K562 (cell line): ENCODE results near the gene POLD1. TPM values are rescaled to one million over a fixed set of nuclear protein-coding genes. Genes with fewer than 3 reads are reported as not detected.

Experiments used
- ATAC-seq: fragments of 200-7000 bp; cut with Tn5 transposase; 3 replicates; pipeline ENCODE4 v1.9.1; 2020; ENCODE audit warnings: moderate library complexity
- BruUV-seq: library from RNA; stranded (reverse); fragments of 400-500 nt; replicated peaks from 2 replicates; lab custom pipeline; 2021; lab: Mats Ljungman, UMichigan
- CTCF ChIA-PET: fragments of 300-600 bp; formaldehyde crosslinking; extraction: SDS; loops from one replicate; lab custom pipeline; 2021; ENCODE audit warnings: low intra/inter-chr PET ratio; lab: Yijun Ruan, JAX
- POLR2A ChIA-PET: fragments of 300-600, 350-650 bp; sonication (Branson Sonifier 250); formaldehyde crosslinking; extraction: SDS; loops from one replicate; lab custom pipeline; 2021; ENCODE audit warnings: antibody characterized with exemption, inconsistent platforms; lab: Yijun Ruan, JAX
- DNase-seq, 4 experiments: peaks; one replicate each; pipeline versions ENCODE4 v3.0.0 to v3.0.0-alpha.2; 2011 to 2018; ENCODE audit warnings: low spot score in 3 of 4, mixed read lengths in 3 of 4; ENCODE audit errors: extremely low read depth in 1 of 4
- FAIRE-seq: peaks from 2 replicates; lab custom pipeline; 2011; peaks lifted over from hg19 to GRCh38; lab: Jason Lieb, UNC
- H2AFZ ChIP-seq: 2 replicates; pipeline ENCODE4 v1.6.0; 2011; ENCODE audit warnings: low read depth, low read length, control low read depth, inconsistent platforms
- H3K27ac ChIP-seq: fragments of 200-600 bp; 3 replicates; pipeline ENCODE4 v1.8.0; 2011; ENCODE audit warnings: low read depth, mild to moderate bottlenecking, control low read depth, inconsistent platforms, low read length, moderate library complexity, mixed read lengths; ENCODE audit errors: extremely low read depth
- H3K27me3 ChIP-seq, 2 experiments: fragments of 300-600 bp in 1 of 2; 2 replicates in 1 of 2; 3 replicates in 1 of 2; pipeline versions ENCODE4 v1.6.0 to v1.8.0; 2011; ENCODE audit warnings: inconsistent platforms in 2 of 2, low read length in 2 of 2, mild to moderate bottlenecking in 1 of 2, mixed read lengths in 1 of 2, moderate library complexity in 1 of 2; ENCODE audit not compliant: control insufficient read depth in 2 of 2, insufficient read depth in 2 of 2
- H3K36me3 ChIP-seq: fragments of 300-600 bp; 3 replicates; pipeline ENCODE4 v1.8.0; 2011; ENCODE audit warnings: mild to moderate bottlenecking, low read length, inconsistent platforms; ENCODE audit not compliant: control insufficient read depth, insufficient read depth
- H3K4me1 ChIP-seq, 2 experiments: fragments of 200-600 bp in 1 of 2; replicated peaks in 1 of 2; 2 replicates in 1 of 2; 3 replicates in 1 of 2; pipeline versions ENCODE4 v1.5.1 to v1.8.0; 2011; ENCODE audit warnings: inconsistent platforms in 2 of 2, low read length in 2 of 2, mild to moderate bottlenecking in 1 of 2, mixed read lengths in 1 of 2, moderate library complexity in 1 of 2; ENCODE audit not compliant: control insufficient read depth in 2 of 2, insufficient read depth in 2 of 2
- H3K4me2 ChIP-seq: 2 replicates; pipeline ENCODE4 v1.6.1; 2011; ENCODE audit warnings: low read length, control low read depth, inconsistent platforms, mixed read lengths; ENCODE audit not compliant: insufficient read depth
- H3K4me3 ChIP-seq: fragments of 200-600 bp; sonication (generic), shearing (Covaris generic); 2 replicates; pipeline ENCODE4 v1.5.1; 2016; ENCODE audit warnings: control low read depth, inconsistent platforms
- H3K79me2 ChIP-seq: fragments of 200-600 bp; 3 replicates; pipeline ENCODE4 v1.8.0; 2011; ENCODE audit warnings: low read length, inconsistent platforms; ENCODE audit not compliant: control insufficient read depth, insufficient read depth
- H3K9ac ChIP-seq, 2 experiments: 2 replicates each; pipeline versions ENCODE4 v1.6.0 to v1.6.1; 2011; ENCODE audit warnings: low read depth in 2 of 2, low read length in 2 of 2, control low read depth in 1 of 2, inconsistent platforms in 1 of 2, mild to moderate bottlenecking in 1 of 2, mixed read lengths in 1 of 2; ENCODE audit not compliant: insufficient read depth in 1 of 2
- H3K9me1 ChIP-seq: one replicate; pipeline ENCODE4 v1.6.0; 2011; ENCODE audit warnings: inconsistent platforms, mild to moderate bottlenecking, low read length, moderate library complexity; ENCODE audit not compliant: control insufficient read depth, insufficient read depth
- H3K9me3 ChIP-seq: replicated peaks from 2 replicates; pipeline ENCODE4 v1.5.1; 2011; ENCODE audit warnings: low read depth, low read length, inconsistent platforms; ENCODE audit not compliant: control insufficient read depth, insufficient read depth
- H4K20me1 ChIP-seq: replicated peaks from 2 replicates; pipeline ENCODE4 v1.6.1; 2011; ENCODE audit warnings: low read length, inconsistent platforms, mixed read lengths; ENCODE audit not compliant: control insufficient read depth, insufficient read depth
- DNMT1 ChIP-seq: fragments of 450-650 bp; IDR thresholded peaks from 2 replicates; pipeline ENCODE4 v1.6.1; 2016; ENCODE audit warnings: antibody characterized with exemption, mild to moderate bottlenecking
- ELF1 ChIP-seq: fragments of 200-800 bp; sonication (Bioruptor generic); IDR thresholded peaks from 2 replicates; pipeline ENCODE4 v1.6.1; 2016; ENCODE audit warnings: missing genetic modification characterization, missing compliant biosample characterization
- POLR2G ChIP-seq: fragments of 200-400 bp; formaldehyde crosslinking; IDR thresholded peaks from 2 replicates; pipeline ENCODE4 v1.6.1; 2017; ENCODE audit warnings: low read depth, mild to moderate bottlenecking, antibody characterized with exemption, low read length, moderate library complexity
- RBFOX2 ChIP-seq: fragments of 200-400 bp; formaldehyde crosslinking; IDR thresholded peaks from 2 replicates; pipeline ENCODE4 v1.6.1; 2017; ENCODE audit warnings: low read depth, mild to moderate bottlenecking, low read length, moderate library complexity
- ZSCAN29 ChIP-seq: fragments of 450-650 bp; IDR thresholded peaks from 2 replicates; pipeline ENCODE4 v1.6.1; 2017
- WGBS: fragments of 100-300 bp; shearing (Covaris generic); methylation state at CpG from one replicate; pipeline ENCODE4 v1.1.6; 2016; ENCODE audit warnings: low coverage, mixed read lengths; ENCODE audit not compliant: insufficient coverage; ENCODE audit errors: missing lambda C conversion rate; 5-methylcytosine and 5-hydroxymethylcytosine counted together
- in situ Hi-C: fragments of 300-500 bp; cut with MboI; formaldehyde crosslinking; loops from 4 replicates; pipeline ENCODE4 v1.15.0; 2018; ENCODE audit warnings: inconsistent platforms, mixed read lengths
- intact Hi-C: fragments of 100-400 bp; cut with micrococcal nuclease; formaldehyde crosslinking; loops from 2 replicates; pipeline ENCODE4 v1.14.2; 2022
- polyA plus RNA-seq, 8 experiments: library from polyadenylated mRNA; depleted of rRNA in 4 of 8; stranded (reverse) in 5 of 8; unstranded in 3 of 8; fragments of >200 nt; fragmentation: Nextera tagmentation in 2 of 8; fragmentation: Illumina TruSeq in 1 of 8; extraction: Ambion mirVana in 2 of 8; extraction: Trizol in 1 of 8; gene quantifications; 2 replicates each; pipeline versions ENCODE4 v1.2.1 to v1.2.3, GENCODE V29; 2011 to 2014; ENCODE audit warnings: inconsistent platforms in 1 of 8, missing spikeins in 1 of 8
- total RNA-seq, 7 experiments: library from RNA; depleted of rRNA in 6 of 7; stranded (reverse); fragments of >200 nt in 6 of 7; fragmentation: Illumina TruSeq in 2 of 7; extraction: Trizol in 2 of 7; gene quantifications; 2 replicates each; pipeline versions ENCODE4 v1.2.1 to v1.2.3, GENCODE V29; 2011 to 2021; ENCODE audit warnings: low replicate concordance in 1 of 7
- TF ChIP-seq, protein P1 (sequence below): fragments of 450-650 bp; formaldehyde crosslinking; IDR thresholded peaks from 2 replicates; pipeline ENCODE4 v1.4.0; 2020; ENCODE audit warnings: mild to moderate bottlenecking, moderate library complexity
- TF ChIP-seq, protein P2 (sequence below): fragments of 450-650 bp; formaldehyde crosslinking; IDR thresholded peaks from 2 replicates; pipeline ENCODE4 v1.4.0; 2022; ENCODE audit warnings: mild to moderate bottlenecking, moderate library complexity
- TF ChIP-seq, protein P3 (sequence below): sonication (generic); formaldehyde crosslinking; IDR thresholded peaks from 2 replicates; pipeline ENCODE4 v1.8.0; 2022; ENCODE audit warnings: mild to moderate bottlenecking, missing genetic modification reagents
- TF ChIP-seq, protein P4 (sequence below): sonication (generic); formaldehyde crosslinking; IDR thresholded peaks from 2 replicates; pipeline ENCODE4 v1.9.0; 2022; ENCODE audit warnings: mild to moderate bottlenecking, missing genetic modification reagents
- TF ChIP-seq, protein P5 (sequence below): sonication (generic); formaldehyde crosslinking; IDR thresholded peaks from 2 replicates; pipeline ENCODE4 v1.8.1; 2023; ENCODE audit warnings: mild to moderate bottlenecking, missing genetic modification reagents

POLD1 gene
- total and polyA plus RNA-seq, 9 of the 15 experiments (the other 6 are each of a cell fraction or from before 2014, with no cell fraction given), result 1.3 to 312 (median 47.8) TPM

DNA sequence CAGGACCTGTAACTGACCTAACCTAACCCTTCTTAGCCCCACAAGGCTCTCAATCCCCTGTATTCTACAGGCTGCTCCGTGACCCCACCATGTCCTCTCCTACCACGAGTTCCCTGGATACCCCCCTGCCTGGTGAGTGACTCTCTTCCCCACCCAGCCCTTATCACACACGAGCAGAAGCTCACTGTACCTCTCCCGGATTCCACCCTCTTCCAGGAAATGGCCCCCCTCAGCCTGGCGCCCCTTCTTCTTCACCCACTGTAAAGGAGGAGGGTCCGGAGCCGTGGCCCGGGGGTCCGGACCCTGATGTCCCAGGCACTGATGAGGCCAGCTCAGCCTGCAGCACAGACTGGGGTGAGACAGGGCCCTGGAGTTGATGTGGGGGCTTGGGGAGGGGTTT is 6.6 kb upstream of the POLD1 start (continued):
- TF ChIP-seq, protein P1, sequence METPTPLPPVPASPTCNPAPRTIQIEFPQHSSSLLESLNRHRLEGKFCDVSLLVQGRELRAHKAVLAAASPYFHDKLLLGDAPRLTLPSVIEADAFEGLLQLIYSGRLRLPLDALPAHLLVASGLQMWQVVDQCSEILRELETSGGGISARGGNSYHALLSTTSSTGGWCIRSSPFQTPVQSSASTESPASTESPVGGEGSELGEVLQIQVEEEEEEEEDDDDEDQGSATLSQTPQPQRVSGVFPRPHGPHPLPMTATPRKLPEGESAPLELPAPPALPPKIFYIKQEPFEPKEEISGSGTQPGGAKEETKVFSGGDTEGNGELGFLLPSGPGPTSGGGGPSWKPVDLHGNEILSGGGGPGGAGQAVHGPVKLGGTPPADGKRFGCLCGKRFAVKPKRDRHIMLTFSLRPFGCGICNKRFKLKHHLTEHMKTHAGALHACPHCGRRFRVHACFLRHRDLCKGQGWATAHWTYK, result no peak
- TF ChIP-seq ELF1 (tag), result peak; percentile 30; the same call in 1 of the 2 replicates

DNA sequence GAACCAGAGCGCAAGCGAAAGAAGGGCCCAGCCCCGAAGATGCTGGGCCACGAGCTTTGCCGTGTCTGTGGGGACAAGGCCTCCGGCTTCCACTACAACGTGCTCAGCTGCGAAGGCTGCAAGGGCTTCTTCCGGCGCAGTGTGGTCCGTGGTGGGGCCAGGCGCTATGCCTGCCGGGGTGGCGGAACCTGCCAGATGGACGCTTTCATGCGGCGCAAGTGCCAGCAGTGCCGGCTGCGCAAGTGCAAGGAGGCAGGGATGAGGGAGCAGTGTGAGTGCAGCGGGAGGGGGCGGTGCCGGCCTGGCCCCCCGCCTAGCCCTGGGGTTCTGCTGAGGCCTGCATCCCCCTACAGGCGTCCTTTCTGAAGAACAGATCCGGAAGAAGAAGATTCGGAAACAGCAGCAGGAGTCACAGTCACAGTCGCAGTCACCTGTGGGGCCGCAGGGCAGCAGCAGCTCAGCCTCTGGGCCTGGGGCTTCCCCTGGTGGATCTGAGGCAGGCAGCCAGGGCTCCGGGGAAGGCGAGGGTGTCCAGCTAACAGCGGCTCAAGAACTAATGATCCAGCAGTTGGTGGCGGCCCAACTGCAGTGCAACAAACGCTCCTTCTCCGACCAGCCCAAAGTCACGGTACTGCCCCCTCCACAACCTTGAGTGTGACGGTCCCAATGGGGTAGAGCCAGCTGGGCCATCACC is 5.8 kb upstream of the POLD1 start:
- Histone ChIP-seq H3K27me3 (no peaks in the 10 kb centered on the region), H3K4me1 (peaks cover 24 to 62% of the 10 kb centered on the region in 2 experiments), H4K20me1 (peaks cover 2% of the 10 kb centered on the region), H2AFZ (no peak overlapping the region), H3K4me2 (peak overlapping the region; percentile 86), H3K4me3 (peak overlapping the region; percentile 43; the same call in 1 of the 2 replicates), H3K79me2 (peaks cover 29% of the 10 kb centered on the region), H3K9me3 (no peaks in the 10 kb centered on the region), H3K9ac (peak overlapping the region; percentile 69 to 86), H3K9me1 (no peaks in the 10 kb centered on the region), H3K27ac (peak overlapping the region; percentile 77; the same call in 2 of the 3 replicates), H3K36me3 (peaks cover 59% of the 10 kb centered on the region; the same call in 2 of the 3 replicates)
- BruUV-seq, result TSS peak; percentile 16
- TF ChIP-seq, protein P2, sequence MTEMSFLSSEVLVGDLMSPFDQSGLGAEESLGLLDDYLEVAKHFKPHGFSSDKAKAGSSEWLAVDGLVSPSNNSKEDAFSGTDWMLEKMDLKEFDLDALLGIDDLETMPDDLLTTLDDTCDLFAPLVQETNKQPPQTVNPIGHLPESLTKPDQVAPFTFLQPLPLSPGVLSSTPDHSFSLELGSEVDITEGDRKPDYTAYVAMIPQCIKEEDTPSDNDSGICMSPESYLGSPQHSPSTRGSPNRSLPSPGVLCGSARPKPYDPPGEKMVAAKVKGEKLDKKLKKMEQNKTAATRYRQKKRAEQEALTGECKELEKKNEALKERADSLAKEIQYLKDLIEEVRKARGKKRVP, result no peak
- TF ChIP-seq RBFOX2 (peak; percentile 74), ZSCAN29 (no peak), POLR2G (peak; percentile 49), DNMT1 (no peak)
- TF ChIP-seq, protein P3, sequence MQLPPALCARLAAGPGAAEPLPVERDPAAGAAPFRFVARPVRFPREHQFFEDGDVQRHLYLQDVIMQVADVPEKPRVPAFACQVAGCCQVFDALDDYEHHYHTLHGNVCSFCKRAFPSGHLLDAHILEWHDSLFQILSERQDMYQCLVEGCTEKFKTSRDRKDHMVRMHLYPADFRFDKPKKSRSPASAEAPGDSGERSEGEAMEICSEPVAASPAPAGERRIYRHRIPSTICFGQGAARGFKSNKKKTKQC, result 0 out of 2 replicates have a peak, but pooled peaks have one; percentile 22
- TF ChIP-seq, protein P4, sequence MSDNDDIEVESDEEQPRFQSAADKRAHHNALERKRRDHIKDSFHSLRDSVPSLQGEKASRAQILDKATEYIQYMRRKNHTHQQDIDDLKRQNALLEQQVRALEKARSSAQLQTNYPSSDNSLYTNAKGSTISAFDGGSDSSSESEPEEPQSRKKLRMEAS (CRISPR knock-in tag), result peak; percentile 33; the same call in 1 of the 2 replicates
- TF ChIP-seq, protein P5, sequence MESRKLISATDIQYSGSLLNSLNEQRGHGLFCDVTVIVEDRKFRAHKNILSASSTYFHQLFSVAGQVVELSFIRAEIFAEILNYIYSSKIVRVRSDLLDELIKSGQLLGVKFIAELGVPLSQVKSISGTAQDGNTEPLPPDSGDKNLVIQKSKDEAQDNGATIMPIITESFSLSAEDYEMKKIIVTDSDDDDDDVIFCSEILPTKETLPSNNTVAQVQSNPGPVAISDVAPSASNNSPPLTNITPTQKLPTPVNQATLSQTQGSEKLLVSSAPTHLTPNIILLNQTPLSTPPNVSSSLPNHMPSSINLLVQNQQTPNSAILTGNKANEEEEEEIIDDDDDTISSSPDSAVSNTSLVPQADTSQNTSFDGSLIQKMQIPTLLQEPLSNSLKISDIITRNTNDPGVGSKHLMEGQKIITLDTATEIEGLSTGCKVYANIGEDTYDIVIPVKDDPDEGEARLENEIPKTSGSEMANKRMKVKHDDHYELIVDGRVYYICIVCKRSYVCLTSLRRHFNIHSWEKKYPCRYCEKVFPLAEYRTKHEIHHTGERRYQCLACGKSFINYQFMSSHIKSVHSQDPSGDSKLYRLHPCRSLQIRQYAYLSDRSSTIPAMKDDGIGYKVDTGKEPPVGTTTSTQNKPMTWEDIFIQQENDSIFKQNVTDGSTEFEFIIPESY, result peak; percentile 88
- ATAC-seq (no peak), FAIRE-seq (no peak), DNase-seq (peak in 1 of 4 experiments; percentile 9)
- 90% methylated on average over 33 of the region's 36 CpGs for WGBS
- intact Hi-C loops (loop anchor here (5.0 kb wide), 1 partner anchor 279 kb away; no protein-coding TSS in a partner anchor), in situ Hi-C loops (no loop called here)
- ChIA-PET POLR2A (interaction anchor here (0.6 to 1.1 kb wide), 3 partner anchors 41 to 72 kb away, joined by 3 to 4 read pairs (median 3); partner anchors contain the start of gene KCNC3), CTCF (no interaction called here)
